Hippocampal formation (tissue), 2 donors: ENCODE results near the gene PLBD2.
A peak's percentile ranks its signal among the peaks of the same experiment; 100 is the strongest.

Source experiments
- DNase-seq, 2 donors: peaks; one replicate each; lab custom pipeline; 2025; lab: John Stamatoyannopoulos, UW

Gene PLBD2

GRCh38 chr12:113369391-113369985 is 11.1 kb downstream of the PLBD2 start:
- peak; percentile 8 to 73 for DNase-seq

- no peak for DNase-seq
These were observed 12.7 kb downstream of the PLBD2 start for GRCh38 chr12:113370923-113371682.

- DNase-seq: no peak
These were observed 13.4 kb downstream of the PLBD2 start for GRCh38 chr12:113371808-113372207.

- DNase-seq: no peak
These were observed 14.0 kb downstream of the PLBD2 start for GRCh38 chr12:113372371-113372770.

DNA sequence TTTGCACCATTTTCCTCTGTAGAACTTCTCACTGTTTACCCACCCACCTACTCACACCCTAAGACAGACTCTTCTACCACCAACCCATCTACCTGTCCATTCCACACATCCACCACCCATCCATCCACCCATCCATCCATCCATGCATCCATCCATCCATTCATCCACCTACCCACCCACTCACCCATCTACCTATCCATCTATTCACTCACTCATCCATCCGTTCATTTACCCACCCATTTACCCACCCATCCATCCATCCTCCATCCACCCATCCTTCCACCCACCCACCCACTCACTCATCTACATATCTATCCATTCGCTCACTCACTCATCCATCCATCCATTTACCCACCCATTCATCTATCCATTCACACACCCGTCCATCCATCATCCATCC is 15.1 kb downstream of the PLBD2 start:
- DNase-seq: no peak

DNA sequence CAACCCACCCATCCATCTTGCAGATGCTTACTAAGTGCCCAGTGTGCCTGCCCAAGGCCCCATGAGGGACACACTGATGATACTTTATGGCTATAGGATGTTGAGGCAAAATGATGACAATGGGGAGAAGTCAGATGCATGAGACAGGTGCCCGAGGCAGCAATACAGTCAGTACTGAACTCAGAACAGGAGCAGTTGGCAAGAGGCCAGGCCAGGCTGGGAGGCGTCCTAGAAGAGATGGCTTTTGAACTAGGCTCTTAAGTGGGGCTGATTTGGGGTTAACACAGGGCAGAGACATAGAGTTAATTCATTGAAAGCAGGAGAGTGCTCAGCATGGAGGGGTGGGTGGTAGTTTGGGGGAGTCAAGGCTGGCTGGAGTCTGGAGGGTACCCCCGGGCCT is 15.6 kb downstream of the PLBD2 start:
- DNase-seq: no peak

DNA sequence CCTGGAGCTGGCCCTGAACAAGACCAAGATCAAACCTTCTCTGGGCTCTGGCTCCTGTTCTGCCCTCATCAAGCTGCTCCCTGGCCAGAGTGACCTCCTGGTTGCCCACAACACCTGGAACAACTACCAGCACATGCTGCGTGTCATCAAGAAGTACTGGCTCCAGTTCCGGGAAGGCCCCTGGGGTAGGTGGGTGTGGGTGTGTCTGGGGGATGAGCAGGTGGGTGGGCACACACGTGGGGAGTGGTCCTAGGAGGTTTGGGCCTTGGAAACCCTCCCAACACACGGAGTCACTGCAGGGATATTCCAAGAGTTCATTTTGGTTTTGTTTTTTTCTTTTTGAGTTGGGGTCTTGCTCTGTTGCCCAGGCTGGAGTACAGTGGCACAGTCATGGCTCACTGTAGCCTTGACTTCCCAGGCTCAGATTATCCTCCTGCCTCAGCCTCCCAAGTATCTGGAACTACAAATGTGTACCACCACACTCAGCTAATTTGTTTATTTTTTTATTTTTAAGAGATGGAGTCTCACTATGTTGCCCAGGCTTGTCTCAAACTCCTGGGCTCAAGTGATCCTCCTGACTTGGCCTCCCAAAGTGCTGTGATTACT is 16.5 kb downstream of the PLBD2 start:
- no peak for DNase-seq

DNA sequence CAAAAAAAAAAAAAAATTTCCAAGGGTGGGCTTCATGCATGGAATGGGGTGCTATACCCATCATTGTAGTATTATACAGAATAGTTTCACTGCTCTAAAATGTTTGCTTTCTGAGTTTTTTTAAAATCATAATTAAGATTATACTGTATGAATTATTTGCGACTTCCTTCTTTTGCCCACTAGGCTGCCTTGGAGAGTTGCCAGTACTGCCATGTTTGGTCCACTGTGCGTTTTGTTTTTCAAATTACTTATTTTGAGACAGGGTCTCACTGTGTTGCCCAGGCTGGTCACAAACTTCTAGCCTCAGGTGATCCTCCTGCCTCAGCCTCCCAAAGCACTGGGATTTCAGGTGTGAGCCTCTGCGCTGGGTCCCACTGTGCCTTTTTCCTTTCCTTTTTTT is 19.9 kb downstream of the PLBD2 start:
- no peak for DNase-seq

- peak in 1 of 2 donors; percentile 7 for DNase-seq
These were observed 22.8 kb downstream of the PLBD2 start for GRCh38 chr12:113381220-113381619.

GRCh38 chr12:113382206-113382605 is 23.8 kb downstream of the PLBD2 start:
- DNase-seq: no peak

DNA sequence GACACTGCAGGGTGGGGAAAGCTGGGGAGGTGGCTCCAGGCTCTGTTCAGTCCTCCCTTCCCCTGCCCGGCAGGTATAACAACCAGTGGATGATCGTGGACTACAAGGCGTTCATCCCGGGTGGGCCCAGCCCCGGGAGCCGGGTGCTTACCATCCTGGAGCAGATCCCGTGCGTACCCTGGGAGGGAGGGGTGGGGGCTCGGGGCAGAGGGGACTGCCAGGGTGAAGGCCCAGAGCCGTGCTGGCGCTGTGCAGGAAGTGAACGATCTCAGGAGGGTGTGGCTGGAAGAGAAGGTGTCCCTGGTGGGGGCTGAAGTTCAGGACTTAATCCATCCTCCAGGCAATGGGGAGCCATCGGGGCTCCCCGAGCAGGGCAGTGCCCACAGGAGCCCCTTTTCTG is 26.4 kb downstream of the PLBD2 start:
- no peak for DNase-seq

- DNase-seq: no peak
These were observed 27.0 kb downstream of the PLBD2 start for GRCh38 chr12:113385282-113385882.

- DNase-seq: no peak
These were observed 28.6 kb downstream of the PLBD2 start for GRCh38 chr12:113386866-113387566.

GRCh38 chr12:113387631-113388030 is 29.2 kb downstream of the PLBD2 start:
- DNase-seq: no peak

DNA sequence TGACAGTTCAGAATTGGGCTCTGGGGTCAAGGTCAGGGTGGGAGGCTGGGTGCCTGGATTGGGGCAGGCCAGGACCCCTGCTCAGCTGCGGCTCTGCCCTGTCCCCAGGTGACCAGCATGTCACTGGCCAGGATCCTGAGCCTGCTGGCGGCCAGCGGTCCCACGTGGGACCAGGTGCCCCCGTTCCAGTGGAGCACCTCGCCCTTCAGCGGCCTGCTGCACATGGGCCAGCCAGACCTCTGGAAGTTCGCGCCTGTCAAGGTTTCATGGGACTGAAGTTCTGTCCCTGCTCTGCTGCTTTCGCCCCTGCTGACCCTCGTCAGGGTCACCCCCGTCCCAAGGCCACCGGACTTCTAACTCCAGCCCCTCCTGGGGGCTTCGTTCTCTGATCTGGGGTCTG is 30.0 kb downstream of the PLBD2 start:
- DNase-seq: no peak

GRCh38 chr12:113390064-113391043 is 32.0 kb downstream of the PLBD2 start:
- DNase-seq: no peak

DNA sequence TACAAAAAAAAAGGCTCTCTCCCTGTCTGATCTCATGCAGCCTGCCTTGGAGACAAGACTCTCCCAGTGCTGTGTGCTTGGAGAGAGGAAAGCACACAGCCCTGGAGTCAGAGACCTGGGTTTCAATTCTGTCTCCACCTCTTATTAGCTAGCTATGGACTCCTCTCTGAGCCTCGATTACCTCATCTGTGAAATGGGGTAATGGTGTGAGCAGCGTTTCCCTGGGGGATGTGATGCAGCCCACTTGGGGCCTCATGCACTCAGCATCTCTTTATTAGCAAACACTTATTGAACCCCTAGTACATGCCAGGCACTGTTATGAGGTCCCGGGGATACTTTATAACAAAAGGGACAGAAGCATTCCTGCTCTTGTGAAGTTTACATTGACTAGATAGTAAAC is 32.8 kb downstream of the PLBD2 start:
- no peak for DNase-seq

DNA sequence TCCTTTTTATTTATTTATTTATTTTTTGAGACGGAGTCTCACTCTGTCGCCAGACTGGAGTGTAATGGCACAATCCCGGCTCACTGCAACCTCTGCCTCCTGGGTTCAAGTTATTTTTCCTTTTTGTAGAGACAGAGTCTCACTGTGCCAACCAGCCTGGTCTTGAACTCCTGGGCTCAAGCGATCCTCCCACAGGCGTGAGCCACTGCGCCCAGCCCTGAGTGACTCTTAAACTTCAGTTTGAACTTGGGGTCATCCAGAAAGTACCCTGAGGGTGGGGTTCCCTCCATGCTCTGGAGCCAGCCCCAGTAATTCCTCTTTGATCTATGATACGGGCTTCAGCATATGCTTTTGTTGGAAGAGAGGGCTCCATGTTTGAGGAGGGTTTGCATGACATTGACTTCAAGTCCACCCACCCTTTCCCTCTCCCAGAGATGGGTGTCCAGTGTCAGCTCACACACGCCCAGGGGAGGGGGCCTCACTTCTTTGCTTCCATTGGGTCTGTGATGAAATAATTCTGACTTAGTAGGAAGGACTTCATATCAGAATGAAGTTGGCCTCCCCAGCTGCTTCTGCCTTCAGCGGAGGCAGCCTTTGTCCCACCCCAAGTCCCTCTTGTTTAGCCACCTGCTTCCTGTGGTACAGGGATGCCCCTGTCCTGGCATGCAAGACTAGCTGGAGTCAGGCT is 33.4 kb downstream of the PLBD2 start:
- no peak for DNase-seq

GRCh38 chr12:113392520-113392919 is 34.1 kb downstream of the PLBD2 start:
- DNase-seq: no peak

DNA sequence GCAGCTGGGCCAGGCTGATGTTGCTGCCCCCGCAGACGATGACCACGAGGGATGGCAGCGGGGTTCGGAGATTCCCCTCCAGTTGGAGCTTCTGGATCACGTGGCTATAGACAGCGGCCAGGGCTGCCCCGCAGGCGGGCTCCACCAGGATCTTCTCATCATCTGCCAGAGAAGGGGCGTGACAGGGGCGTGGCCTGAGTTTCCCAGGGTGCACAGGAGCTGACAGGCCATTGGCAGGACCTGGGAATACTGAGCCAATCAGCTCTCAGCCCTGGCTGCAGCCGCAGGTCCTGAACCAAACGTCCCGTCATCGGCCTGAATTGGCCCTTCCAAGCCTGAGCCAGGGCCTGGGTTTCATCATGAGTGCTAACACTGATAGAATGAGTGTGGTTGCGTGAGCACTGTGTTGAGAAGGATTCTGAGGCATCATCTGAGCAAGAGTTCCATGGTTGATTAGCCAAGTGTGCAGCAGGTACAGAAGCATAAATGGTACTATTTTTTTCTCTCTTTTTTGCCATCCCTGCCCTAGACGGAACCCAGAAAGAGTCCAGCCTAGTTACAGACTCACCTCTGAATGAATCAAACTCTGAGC is 34.7 kb downstream of the PLBD2 start:
- no peak for DNase-seq
